Vagina (tissue), 2 donors: ENCODE results near the gene SORCS2. TPM values are rescaled to one million over a fixed set of nuclear protein-coding genes. Genes with fewer than 3 reads are reported as not detected.

Source experiments
- DNase-seq, 2 donors: peaks; one replicate each; pipeline ENCODE4 v3.0.0-alpha.2; 2017; ENCODE audit errors: extremely low spot score in 2 of 2
- H3K27ac ChIP-seq: fragments of 200-600 bp; sonication (generic); one replicate; pipeline ENCODE4 v1.5.1; 2019
- H3K27me3 ChIP-seq: fragments of 200-600 bp; sonication (generic); one replicate; pipeline ENCODE4 v1.5.1; 2019
- H3K36me3 ChIP-seq, 2 donors: fragments of 200-600 bp; sonication (generic); one replicate each; pipeline ENCODE4 v1.5.1; 2017 to 2019
- H3K4me1 ChIP-seq: fragments of 200-600 bp; sonication (generic); one replicate; pipeline ENCODE4 v1.5.1; 2019
- H3K4me3 ChIP-seq, 2 donors: fragments of 200-600 bp; sonication (generic); 1 replicate in 1 of 2; 2 replicates in 1 of 2; pipeline ENCODE4 v1.5.1; 2016 to 2019
- H3K9me3 ChIP-seq: fragments of 200-600 bp; sonication (generic); one replicate; pipeline ENCODE4 v1.5.1; 2019
- CTCF ChIP-seq, 3 experiments: fragments of 450-650 bp in 2 of 3; fragments of 200-600 bp in 1 of 3; sonication (generic) in 1 of 3; IDR thresholded peaks; one replicate each; pipeline ENCODE4 v1.5.1; 2017 to 2019; ENCODE audit warnings: antibody characterized with exemption in 3 of 3, mild to moderate bottlenecking in 2 of 3, moderate library complexity in 2 of 3
- POLR2A ChIP-seq, 2 donors: fragments of 450-650 bp; IDR thresholded peaks; one replicate each; pipeline ENCODE4 v1.6.1; 2017; ENCODE audit warnings: antibody characterized with exemption in 2 of 2, mild to moderate bottlenecking in 2 of 2, moderate library complexity in 2 of 2
- POLR2AphosphoS5 ChIP-seq, 2 donors: sonication (generic); formaldehyde crosslinking; IDR thresholded peaks; one replicate each; pipeline ENCODE4 v1.9.0; 2017; ENCODE audit warnings: antibody characterized with exemption in 2 of 2, mild to moderate bottlenecking in 2 of 2, low read depth in 1 of 2; ENCODE audit not compliant: insufficient read depth in 1 of 2
- intact Hi-C: fragments of 100-400 bp; cut with DNase I; formaldehyde crosslinking; loops from one replicate; pipeline ENCODE4 v1.15.1; 2023
- total RNA-seq: library from RNA; depleted of rRNA; stranded (reverse); fragments of >200 nt; gene quantifications from one replicate; pipeline ENCODE4 v1.2.3, GENCODE V29; 2016

Gene SORCS2
- total RNA-seq, 1 donor from 2014 or later: 5.4 TPM

GRCh38 chr4:7753931-7754465, 561.7 kb downstream of the SORCS2 start:
- no peak for DNase-seq
- no peak overlapping the region for H3K4me3 ChIP-seq
- H3K36me3 ChIP-seq: no peaks in the 10 kb centered on the region
- H3K9me3 ChIP-seq: no peaks in the 10 kb centered on the region
- TF ChIP-seq POLR2AphosphoS5 (IDR thresholded peaks at IDR 0.05; ENCODE audit: insufficient read depth in 1 of 2, low read depth in 1 of 2): no peak
- H3K27me3 ChIP-seq: no peaks in the 10 kb centered on the region
- H3K4me1 ChIP-seq: peaks cover 18% of the 10 kb centered on the region
- intact Hi-C loops: no loop called here
- no peak overlapping the region for H3K27ac ChIP-seq

GRCh38 chr4:7754565-7755262, 562.4 kb downstream of the SORCS2 start:
- H3K4me3 ChIP-seq: no peak overlapping the region
- H3K36me3 ChIP-seq: no peaks in the 10 kb centered on the region
- no peak for TF ChIP-seq CTCF (IDR thresholded peaks at IDR 0.05)
- TF ChIP-seq POLR2A (IDR thresholded peaks at IDR 0.05): no peak
- no peak for TF ChIP-seq POLR2AphosphoS5 (IDR thresholded peaks at IDR 0.05; ENCODE audit: insufficient read depth in 1 of 2, low read depth in 1 of 2)
- H3K27ac ChIP-seq: no peak overlapping the region
- DNase-seq: no peak
- intact Hi-C loops: no loop called here
- no peaks in the 10 kb centered on the region for H3K9me3 ChIP-seq
- no peaks in the 10 kb centered on the region for H3K27me3 ChIP-seq
- H3K4me1 ChIP-seq: peaks cover 18% of the 10 kb centered on the region

- H3K27me3 ChIP-seq: no peaks in the 10 kb centered on the region
- H3K27ac ChIP-seq: no peak overlapping the region
- no peaks in the 10 kb centered on the region for H3K9me3 ChIP-seq
- intact Hi-C loops: no loop called here
- H3K4me3 ChIP-seq: no peak overlapping the region
- H3K36me3 ChIP-seq: no peaks in the 10 kb centered on the region
- DNase-seq: no peak
- TF ChIP-seq POLR2A (IDR thresholded peaks at IDR 0.05) (no peak), POLR2AphosphoS5 (IDR thresholded peaks at IDR 0.05; ENCODE audit: insufficient read depth in 1 of 2, low read depth in 1 of 2) (no peak), CTCF (IDR thresholded peaks at IDR 0.05) (no peak)
- peaks cover 18% of the 10 kb centered on the region for H3K4me1 ChIP-seq
Observed at GRCh38 chr4:7755561-7755960, 563.2 kb downstream of the SORCS2 start.

GRCh38 chr4:7756071-7756470, 563.7 kb downstream of the SORCS2 start:
- no peak for DNase-seq
- Histone ChIP-seq H3K9me3 (no peaks in the 10 kb centered on the region), H3K27me3 (no peaks in the 10 kb centered on the region), H3K36me3 (peaks cover 0 to 4% of the 10 kb centered on the region in 2 donors), H3K4me3 (no peak overlapping the region), H3K27ac (no peak overlapping the region), H3K4me1 (peaks cover 18% of the 10 kb centered on the region)
- no peak for TF ChIP-seq POLR2A (IDR thresholded peaks at IDR 0.05)
- no peak for TF ChIP-seq CTCF (IDR thresholded peaks at IDR 0.05)
- no peak for TF ChIP-seq POLR2AphosphoS5 (IDR thresholded peaks at IDR 0.05; ENCODE audit: insufficient read depth in 1 of 2, low read depth in 1 of 2)
- intact Hi-C loops: no loop called here

- Histone ChIP-seq H3K4me3 (no peak overlapping the region), H3K27ac (peak overlapping the region; percentile 61), H3K27me3 (no peaks in the 10 kb centered on the region), H3K4me1 (peaks cover 18% of the 10 kb centered on the region), H3K36me3 (peaks cover 0 to 11% of the 10 kb centered on the region in 2 donors), H3K9me3 (no peaks in the 10 kb centered on the region)
- TF ChIP-seq POLR2AphosphoS5 (IDR thresholded peaks at IDR 0.05; ENCODE audit: insufficient read depth in 1 of 2, low read depth in 1 of 2): no peak
- no peak for TF ChIP-seq CTCF (IDR thresholded peaks at IDR 0.05)
- TF ChIP-seq POLR2A (IDR thresholded peaks at IDR 0.05): no peak
- no peak for DNase-seq
- intact Hi-C loops: no loop called here
Observed at GRCh38 chr4:7756561-7757355, 564.4 kb downstream of the SORCS2 start.
